ENCODE measurements around the gene PODNL1.

The PODNL1 gene

DNA sequence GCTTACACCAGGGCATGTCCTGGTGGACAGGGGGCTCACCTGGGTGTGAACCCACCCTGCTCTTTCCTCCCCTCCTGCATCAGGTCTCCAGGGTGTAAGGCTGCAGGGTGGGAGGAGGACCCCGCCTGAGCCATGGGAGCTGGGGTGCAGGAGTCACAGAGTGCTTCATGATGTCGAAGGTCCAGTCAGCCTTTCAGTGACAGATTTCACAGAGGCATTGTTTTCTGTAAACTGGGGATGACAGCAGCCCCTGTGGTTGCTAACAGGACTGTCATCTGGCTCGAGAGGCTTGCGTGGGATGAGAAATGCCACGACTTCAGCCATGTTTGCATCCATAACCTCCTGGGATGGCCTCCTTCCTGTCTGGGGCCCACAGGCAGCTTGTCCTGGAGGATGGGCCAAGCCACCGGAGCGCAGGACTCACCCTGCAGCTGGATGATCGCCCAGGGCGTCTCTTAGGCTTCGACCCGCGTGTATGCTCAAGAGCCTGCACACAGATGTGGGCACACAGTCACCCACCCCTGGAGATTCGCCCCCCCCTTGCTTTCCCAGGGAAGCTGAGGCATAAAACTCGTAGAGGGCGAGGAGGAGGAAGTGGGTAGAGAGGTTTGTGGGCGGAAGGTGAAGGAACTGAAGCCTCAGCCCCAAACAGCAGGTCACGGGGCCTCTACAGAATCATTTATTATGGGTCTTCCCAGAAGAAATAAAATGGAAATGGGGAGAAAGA is 56.4 kb downstream of the PODNL1 start:
- TF ChIP-seq TAF1 (IDR thresholded peaks at IDR 0.05; ENCODE audit: borderline replicate concordance, low read depth, low read length), result no peak
- TF ChIP-seq POLR2A (IDR thresholded peaks at IDR 0.05; ENCODE audit: low read depth, low read length), result no peak
- no peak for TF ChIP-seq POLR2AphosphoS5 (IDR thresholded peaks at IDR 0.05; ENCODE audit: low read depth, low read length)
- DNase-seq (ENCODE audit: insufficient read length) (no peak), FAIRE-seq (peak; percentile 80)

DNA sequence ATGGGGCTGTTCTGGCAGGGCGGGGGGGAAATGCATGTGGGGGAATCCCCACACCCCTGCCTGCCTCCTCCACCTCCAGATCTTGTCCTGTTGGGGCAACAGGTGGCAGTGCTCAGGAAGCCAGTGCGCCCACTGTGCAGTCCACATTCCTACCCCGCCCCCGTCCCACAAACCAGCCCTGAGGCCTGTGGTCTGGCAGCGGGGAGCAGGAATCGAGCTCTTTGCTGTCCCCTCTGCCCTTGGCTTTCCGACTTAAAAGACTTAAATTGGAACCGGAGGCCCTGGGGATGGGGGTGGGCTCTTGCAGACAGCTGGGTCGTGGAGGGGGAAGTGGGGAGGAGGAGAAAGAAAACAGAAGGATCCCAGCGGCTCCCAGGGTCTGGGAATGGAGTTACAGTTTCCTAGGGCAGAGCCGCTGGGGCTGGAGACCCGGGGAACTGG is 56.9 kb downstream of the PODNL1 start:
- DNase-seq (ENCODE audit: insufficient read length) (no peak), FAIRE-seq (peak; percentile 17)
- no peak for TF ChIP-seq TAF1 (IDR thresholded peaks at IDR 0.05; ENCODE audit: borderline replicate concordance, low read depth, low read length)
- TF ChIP-seq POLR2A (IDR thresholded peaks at IDR 0.05; ENCODE audit: low read depth, low read length), result no peak
- TF ChIP-seq POLR2AphosphoS5 (IDR thresholded peaks at IDR 0.05; ENCODE audit: low read depth, low read length), result no peak
